Measurements from ENCODE around the gene SNX25. TPM values are rescaled to one million over a fixed set of nuclear protein-coding genes. Genes with fewer than 3 reads are reported as not detected.

Gene SNX25
- total and polyA plus RNA-seq, 4 donors: 2.8 to 13.9 (median 5.0) TPM

DNA sequence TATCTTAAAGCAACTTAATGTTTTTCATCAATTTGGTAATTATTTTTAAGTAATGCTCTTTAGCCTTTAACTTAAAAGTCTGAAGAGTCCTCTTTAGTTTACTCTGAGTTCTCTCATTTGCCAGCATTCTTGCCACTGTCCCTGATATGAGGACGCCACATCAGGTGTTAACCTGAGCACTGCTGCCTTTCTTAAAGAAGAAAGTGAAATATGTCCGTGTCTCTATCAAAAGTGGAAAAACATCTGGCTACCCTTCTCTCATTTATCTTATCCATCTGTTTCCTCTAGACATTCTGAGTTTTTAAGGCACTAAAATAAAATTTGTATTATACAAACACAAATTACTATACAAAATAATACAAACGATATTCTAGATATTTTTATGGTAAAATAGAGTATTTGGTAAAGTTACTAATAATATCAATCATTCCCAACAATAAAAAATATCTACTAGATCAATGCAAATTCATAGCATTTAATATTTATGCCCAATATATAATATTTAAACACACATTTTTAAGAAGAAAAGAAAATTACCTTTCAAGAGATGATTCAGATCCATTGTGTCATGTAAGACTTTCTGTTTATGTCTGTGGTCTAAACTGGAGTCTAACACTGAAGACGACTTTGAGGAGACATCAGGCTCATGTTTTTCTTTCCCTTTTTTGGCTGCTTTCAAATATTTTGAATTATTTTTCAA, 19.6 kb upstream of the SNX25 start:
- WGBS: 82% methylated on average over 4 of the region's 4 CpGs
- H3K9ac ChIP-seq (ENCODE audit: low read depth in 1 of 2, low read length in 2 of 2): no peak overlapping the region
- H3K27me3 ChIP-seq (ENCODE audit: control insufficient read depth in 4 of 4, insufficient read depth in 4 of 4, low read length in 3 of 4): no peaks in the 10 kb centered on the region
- TF ChIP-seq, protein P1, sequence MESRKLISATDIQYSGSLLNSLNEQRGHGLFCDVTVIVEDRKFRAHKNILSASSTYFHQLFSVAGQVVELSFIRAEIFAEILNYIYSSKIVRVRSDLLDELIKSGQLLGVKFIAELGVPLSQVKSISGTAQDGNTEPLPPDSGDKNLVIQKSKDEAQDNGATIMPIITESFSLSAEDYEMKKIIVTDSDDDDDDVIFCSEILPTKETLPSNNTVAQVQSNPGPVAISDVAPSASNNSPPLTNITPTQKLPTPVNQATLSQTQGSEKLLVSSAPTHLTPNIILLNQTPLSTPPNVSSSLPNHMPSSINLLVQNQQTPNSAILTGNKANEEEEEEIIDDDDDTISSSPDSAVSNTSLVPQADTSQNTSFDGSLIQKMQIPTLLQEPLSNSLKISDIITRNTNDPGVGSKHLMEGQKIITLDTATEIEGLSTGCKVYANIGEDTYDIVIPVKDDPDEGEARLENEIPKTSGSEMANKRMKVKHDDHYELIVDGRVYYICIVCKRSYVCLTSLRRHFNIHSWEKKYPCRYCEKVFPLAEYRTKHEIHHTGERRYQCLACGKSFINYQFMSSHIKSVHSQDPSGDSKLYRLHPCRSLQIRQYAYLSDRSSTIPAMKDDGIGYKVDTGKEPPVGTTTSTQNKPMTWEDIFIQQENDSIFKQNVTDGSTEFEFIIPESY (IDR thresholded peaks at IDR 0.05): no peak
- TF ChIP-seq, protein P2, sequence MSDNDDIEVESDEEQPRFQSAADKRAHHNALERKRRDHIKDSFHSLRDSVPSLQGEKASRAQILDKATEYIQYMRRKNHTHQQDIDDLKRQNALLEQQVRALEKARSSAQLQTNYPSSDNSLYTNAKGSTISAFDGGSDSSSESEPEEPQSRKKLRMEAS (IDR thresholded peaks at IDR 0.05): no peak
- TF ChIP-seq YY1 (IDR thresholded peaks at IDR 0.05) (no peak), HNF4G (IDR thresholded peaks at IDR 0.05) (no peak), EGR1 (IDR thresholded peaks at IDR 0.05; ENCODE audit: low read depth in 2 of 2) (no peak), FOXA2 (IDR thresholded peaks at IDR 0.05) (no peak), GABPA (IDR thresholded peaks at IDR 0.05 in 1 of 2, conservative IDR thresholded peaks at IDR 0.05 in 1 of 2) (no peak), RAD21 (IDR thresholded peaks at IDR 0.05) (no peak)
- TF ChIP-seq, protein P3, sequence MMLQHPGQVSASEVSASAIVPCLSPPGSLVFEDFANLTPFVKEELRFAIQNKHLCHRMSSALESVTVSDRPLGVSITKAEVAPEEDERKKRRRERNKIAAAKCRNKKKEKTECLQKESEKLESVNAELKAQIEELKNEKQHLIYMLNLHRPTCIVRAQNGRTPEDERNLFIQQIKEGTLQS (IDR thresholded peaks at IDR 0.05): no peak
- TF ChIP-seq, protein P4, sequence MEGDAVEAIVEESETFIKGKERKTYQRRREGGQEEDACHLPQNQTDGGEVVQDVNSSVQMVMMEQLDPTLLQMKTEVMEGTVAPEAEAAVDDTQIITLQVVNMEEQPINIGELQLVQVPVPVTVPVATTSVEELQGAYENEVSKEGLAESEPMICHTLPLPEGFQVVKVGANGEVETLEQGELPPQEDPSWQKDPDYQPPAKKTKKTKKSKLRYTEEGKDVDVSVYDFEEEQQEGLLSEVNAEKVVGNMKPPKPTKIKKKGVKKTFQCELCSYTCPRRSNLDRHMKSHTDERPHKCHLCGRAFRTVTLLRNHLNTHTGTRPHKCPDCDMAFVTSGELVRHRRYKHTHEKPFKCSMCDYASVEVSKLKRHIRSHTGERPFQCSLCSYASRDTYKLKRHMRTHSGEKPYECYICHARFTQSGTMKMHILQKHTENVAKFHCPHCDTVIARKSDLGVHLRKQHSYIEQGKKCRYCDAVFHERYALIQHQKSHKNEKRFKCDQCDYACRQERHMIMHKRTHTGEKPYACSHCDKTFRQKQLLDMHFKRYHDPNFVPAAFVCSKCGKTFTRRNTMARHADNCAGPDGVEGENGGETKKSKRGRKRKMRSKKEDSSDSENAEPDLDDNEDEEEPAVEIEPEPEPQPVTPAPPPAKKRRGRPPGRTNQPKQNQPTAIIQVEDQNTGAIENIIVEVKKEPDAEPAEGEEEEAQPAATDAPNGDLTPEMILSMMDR (IDR thresholded peaks at IDR 0.05; ENCODE audit: low read depth, low read length, missing input control): no peak
- TF ChIP-seq, protein P5, sequence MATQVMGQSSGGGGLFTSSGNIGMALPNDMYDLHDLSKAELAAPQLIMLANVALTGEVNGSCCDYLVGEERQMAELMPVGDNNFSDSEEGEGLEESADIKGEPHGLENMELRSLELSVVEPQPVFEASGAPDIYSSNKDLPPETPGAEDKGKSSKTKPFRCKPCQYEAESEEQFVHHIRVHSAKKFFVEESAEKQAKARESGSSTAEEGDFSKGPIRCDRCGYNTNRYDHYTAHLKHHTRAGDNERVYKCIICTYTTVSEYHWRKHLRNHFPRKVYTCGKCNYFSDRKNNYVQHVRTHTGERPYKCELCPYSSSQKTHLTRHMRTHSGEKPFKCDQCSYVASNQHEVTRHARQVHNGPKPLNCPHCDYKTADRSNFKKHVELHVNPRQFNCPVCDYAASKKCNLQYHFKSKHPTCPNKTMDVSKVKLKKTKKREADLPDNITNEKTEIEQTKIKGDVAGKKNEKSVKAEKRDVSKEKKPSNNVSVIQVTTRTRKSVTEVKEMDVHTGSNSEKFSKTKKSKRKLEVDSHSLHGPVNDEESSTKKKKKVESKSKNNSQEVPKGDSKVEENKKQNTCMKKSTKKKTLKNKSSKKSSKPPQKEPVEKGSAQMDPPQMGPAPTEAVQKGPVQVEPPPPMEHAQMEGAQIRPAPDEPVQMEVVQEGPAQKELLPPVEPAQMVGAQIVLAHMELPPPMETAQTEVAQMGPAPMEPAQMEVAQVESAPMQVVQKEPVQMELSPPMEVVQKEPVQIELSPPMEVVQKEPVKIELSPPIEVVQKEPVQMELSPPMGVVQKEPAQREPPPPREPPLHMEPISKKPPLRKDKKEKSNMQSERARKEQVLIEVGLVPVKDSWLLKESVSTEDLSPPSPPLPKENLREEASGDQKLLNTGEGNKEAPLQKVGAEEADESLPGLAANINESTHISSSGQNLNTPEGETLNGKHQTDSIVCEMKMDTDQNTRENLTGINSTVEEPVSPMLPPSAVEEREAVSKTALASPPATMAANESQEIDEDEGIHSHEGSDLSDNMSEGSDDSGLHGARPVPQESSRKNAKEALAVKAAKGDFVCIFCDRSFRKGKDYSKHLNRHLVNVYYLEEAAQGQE (IDR thresholded peaks at IDR 0.05): no peak
- H3K36me3 ChIP-seq (ENCODE audit: control insufficient read depth in 4 of 4, insufficient read depth in 3 of 4, low read depth in 1 of 4, low read length in 3 of 4): peaks cover 4 to 15% (median 10%) of the 10 kb centered on the region in 4 donors
- DNase-seq (ENCODE audit: low spot score): no peak
- no peak overlapping the region for H3K4me3 ChIP-seq (ENCODE audit: low read depth in 1 of 3, low read length in 3 of 3)
- H3K4me1 ChIP-seq (ENCODE audit: control insufficient read depth in 4 of 4, insufficient read depth in 4 of 4, low read length in 3 of 4): no peaks in the 10 kb centered on the region
- H3K9me3 ChIP-seq (ENCODE audit: control insufficient read depth in 4 of 4, low read length in 3 of 4): no peaks in the 10 kb centered on the region
- no peak overlapping the region for H3K27ac ChIP-seq (ENCODE audit: low read depth in 1 of 2, low read length in 2 of 2)

DNA sequence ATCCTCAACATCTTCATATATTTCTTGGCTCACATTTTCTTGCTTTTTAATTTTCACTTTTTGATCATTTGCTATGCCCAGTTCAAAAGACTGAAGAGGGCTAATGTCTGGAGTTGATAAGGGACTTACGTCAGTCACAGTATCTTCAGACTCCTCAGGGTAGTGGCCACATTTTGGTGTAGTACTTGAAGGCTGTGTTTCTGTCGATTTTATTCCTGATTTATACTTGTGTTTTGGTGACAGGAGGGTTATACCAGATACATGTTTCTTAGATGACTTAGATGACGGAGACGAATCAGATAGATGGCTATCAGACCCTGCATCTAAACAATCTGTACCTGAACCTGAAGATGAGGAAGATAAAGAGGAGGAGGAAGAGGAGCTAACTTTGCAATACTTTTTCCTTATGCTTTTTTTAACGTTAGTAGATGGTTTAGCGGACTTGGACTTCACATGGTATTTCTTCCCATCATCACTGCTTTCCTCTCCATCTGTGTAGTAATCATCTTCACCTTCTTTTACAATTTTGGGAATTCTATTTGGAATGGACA, 19.0 kb upstream of the SNX25 start:
- H3K4me3 ChIP-seq (ENCODE audit: low read depth in 1 of 3, low read length in 3 of 3): no peak overlapping the region
- H3K9ac ChIP-seq (ENCODE audit: low read depth in 1 of 2, low read length in 2 of 2): no peak overlapping the region
- H3K27me3 ChIP-seq (ENCODE audit: control insufficient read depth in 4 of 4, insufficient read depth in 4 of 4, low read length in 3 of 4): no peaks in the 10 kb centered on the region
- TF ChIP-seq TAF1 (conservative IDR thresholded peaks at IDR 0.05): no peak
- TF ChIP-seq HNF4A (conservative IDR thresholded peaks at IDR 0.05): no peak
- TF ChIP-seq, protein P2 (IDR thresholded peaks at IDR 0.05): no peak
- peaks cover 4 to 15% (median 10%) of the 10 kb centered on the region in 4 donors for H3K36me3 ChIP-seq (ENCODE audit: control insufficient read depth in 4 of 4, insufficient read depth in 3 of 4, low read depth in 1 of 4, low read length in 3 of 4)
- no peaks in the 10 kb centered on the region for H3K9me3 ChIP-seq (ENCODE audit: control insufficient read depth in 4 of 4, low read length in 3 of 4)
- H3K27ac ChIP-seq (ENCODE audit: low read depth in 1 of 2, low read length in 2 of 2): no peak overlapping the region
- no peak for DNase-seq (ENCODE audit: low spot score)
- 92% methylated on average over 6 of the region's 6 CpGs for WGBS
- H3K4me1 ChIP-seq (ENCODE audit: control insufficient read depth in 4 of 4, insufficient read depth in 4 of 4, low read length in 3 of 4): no peaks in the 10 kb centered on the region

Measured in liver (tissue), 9 donors.